SKM-1 treated with dmso at 0.1 percent for 144 hours (cell line): ENCODE results near the gene LRRC41.

Experiments
- DNase-seq: peaks from one replicate; lab custom pipeline; 2025; ENCODE audit not compliant: unreplicated experiment; lab: John Stamatoyannopoulos, UW

The LRRC41 gene

GRCh38 chr1:46288485-46289133 lies 14.8 kb downstream of the LRRC41 start:
- DNase-seq = no peak

- no peak for DNase-seq
These were observed 17.5 kb downstream of the LRRC41 start for GRCh38 chr1:46285730-46286477.

GRCh38 chr1:46284597-46285564 lies 18.5 kb downstream of the LRRC41 start:
- no peak for DNase-seq

GRCh38 chr1:46284058-46284457 lies 19.4 kb downstream of the LRRC41 start:
- no peak for DNase-seq

GRCh38 chr1:46281021-46281420 lies 22.4 kb downstream of the LRRC41 start:
- DNase-seq = no peak

GRCh38 chr1:46280092-46280491 lies 23.3 kb downstream of the LRRC41 start:
- no peak for DNase-seq

GRCh38 chr1:46278807-46279206 lies 24.6 kb downstream of the LRRC41 start:
- no peak for DNase-seq

GRCh38 chr1:46277658-46278373 lies 25.6 kb downstream of the LRRC41 start:
- no peak for DNase-seq

GRCh38 chr1:46275030-46275337 lies 28.4 kb downstream of the LRRC41 start:
- DNase-seq = no peak

GRCh38 chr1:46274225-46275029 lies 29.0 kb downstream of the LRRC41 start:
- no peak for DNase-seq

GRCh38 chr1:46268578-46268977 lies 34.8 kb downstream of the LRRC41 start:
- DNase-seq = no peak

- DNase-seq = no peak
These were observed 40.3 kb downstream of the LRRC41 start for GRCh38 chr1:46263146-46263545.

- DNase-seq = no peak
These were observed 40.9 kb downstream of the LRRC41 start for GRCh38 chr1:46262508-46262907.

- no peak for DNase-seq
These were observed 46.9 kb downstream of the LRRC41 start for GRCh38 chr1:46256523-46256922.

GRCh38 chr1:46254668-46255067 lies 48.7 kb downstream of the LRRC41 start:
- DNase-seq = no peak

GRCh38 chr1:46248122-46248920 lies 55.1 kb downstream of the LRRC41 start:
- DNase-seq = peak; percentile 43

- DNase-seq = peak; percentile 99
These were observed 55.8 kb downstream of the LRRC41 start, which contains the start of gene RAD54L for GRCh38 chr1:46247436-46248121. RAD54L (plus strand) TSS chr1:46247763; CDS start chr1:46248406, 643 bp downstream.

GRCh38 chr1:46246548-46247435 lies 56.6 kb downstream of the LRRC41 start:
- peak; percentile 60 for DNase-seq
